ENCODE results near the gene KAT5.

DNA sequence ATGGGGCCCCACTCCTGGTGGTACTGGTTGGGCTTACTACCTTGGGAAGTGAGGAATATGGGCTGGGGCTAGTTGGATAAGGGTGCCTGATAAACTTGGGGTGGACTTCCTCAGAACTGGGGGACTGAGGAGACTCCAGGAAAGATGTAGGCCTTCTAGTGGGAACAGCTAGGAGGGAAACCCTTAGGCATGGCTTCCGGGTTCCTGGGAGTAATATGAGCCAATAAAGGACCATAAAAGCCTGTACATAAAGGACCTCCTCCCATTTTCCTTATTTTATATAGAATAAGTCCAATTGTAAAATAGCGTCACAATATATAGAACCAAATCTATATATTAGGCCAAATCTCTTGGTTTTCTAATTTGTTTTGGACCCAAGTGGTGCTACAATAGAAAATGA is 27.0 kb downstream of the KAT5 start:
- TF ChIP-seq CTCF (IDR thresholded peaks at IDR 0.05): no peak
- TF ChIP-seq POLR2A (IDR thresholded peaks at IDR 0.05): no peak
